Heart left ventricle (tissue), 13 donors: Measurements from ENCODE around the gene SHROOM2.

Experiments
- CTCF ChIP-seq, 12 donors: fragments of 200-600 bp; sonication (generic) in 4 of 12; IDR thresholded peaks; one replicate each; pipeline versions ENCODE4 v1.5.0 to v1.8.0; 2018 to 2022; ENCODE audit warnings: antibody characterized with exemption in 12 of 12, mild to moderate bottlenecking in 5 of 12
- POLR2A ChIP-seq, 2 donors: fragments of 450-650 bp; IDR thresholded peaks; one replicate each; pipeline ENCODE4 v1.6.1; 2017; ENCODE audit warnings: antibody characterized with exemption in 2 of 2, mild to moderate bottlenecking in 2 of 2, moderate library complexity in 2 of 2
- donor health status: ischemic (EF 13 %, LVEDD 7.1; RV severe dilation, severe dysfunction).
- donor health status: DM: no; HTN: yes; CAD: no.
- donor health status: DM: no; HTN: no; CAD: no.
- donor health status: ischemic (EF 25% LVEDD 6.9; RV normal size, moderate dysfunction).
- donor health status: ischemic (EF 25% LVEDD 5.7; RV mildly dilated, moderate dysfunction).
- donor health status: ischemic (EF 35%, LVEDD 5.7; RV mildly dilated, moderate dysfunction).
- donor health status: nonischemic (EF 11% LVEDD 7.7; RV severe dilation, severe dysfunction).
- donor health status: DM: yes; HTN: yes; CAD: no.
- donor health status: PGD.
- donor health status: ischemic (EF 29% LVEDD 5.4; RV normal size, mild dysfunction).
- donor health status: nonischemic (EF 23%, LVEDD 6.1; RV moderate dilation, normal function).

GRCh38 chrX:9980927-9981326, 194.7 kb downstream of the SHROOM2 start:
- TF ChIP-seq POLR2A (IDR thresholded peaks at IDR 0.05) (no peak), CTCF (IDR thresholded peaks at IDR 0.05) (no peak)
